Stimulated activated CD8-positive, alpha-beta memory T cell treated with anti-CD3 and anti-CD28 coated beads, Interleukin-12 subunit alpha, Interleukin-12 subunit beta, amount 100 ng/mL, for 1 hour (primary cell): ENCODE results near the gene USE1.

Experiments
- DNase-seq: peaks from one replicate; pipeline ENCODE4 v3.0.0-alpha.2; 2020; ENCODE audit warnings: low read depth

USE1 gene

GRCh38 chr19:17259118-17259780 is 44.1 kb downstream of the USE1 start:
- DNase-seq = no peak

- DNase-seq = no peak
Measured at GRCh38 chr19:17259934-17260333, 44.8 kb downstream of the USE1 start.

- peak; percentile 85 for DNase-seq
Measured at GRCh38 chr19:17260842-17261325, 45.7 kb downstream of the USE1 start.

GRCh38 chr19:17262557-17262956 is 47.4 kb downstream of the USE1 start:
- no peak for DNase-seq

- DNase-seq = no peak
Measured at GRCh38 chr19:17263712-17264640, 48.8 kb downstream of the USE1 start.

- no peak for DNase-seq
Measured at GRCh38 chr19:17264641-17264979, 49.5 kb downstream of the USE1 start, which contains the start of gene USHBP1. TSS of gene USHBP1 (minus strand) at chr19:17264745. CDS start at chr19:17264299, 446 bp downstream.

GRCh38 chr19:17266026-17266425 is 50.9 kb downstream of the USE1 start:
- no peak for DNase-seq

- no peak for DNase-seq
Measured at GRCh38 chr19:17266589-17266974, 51.4 kb downstream of the USE1 start.

GRCh38 chr19:17266975-17267788 is 52.0 kb downstream of the USE1 start, which contains the start of gene BABAM1:
TSS of gene BABAM1 (plus strand) at chr19:17267443. CDS start at chr19:17268807, 1,364 bp downstream.
- peak; percentile 86 for DNase-seq

- no peak for DNase-seq
Measured at GRCh38 chr19:17268754-17269153, 53.6 kb downstream of the USE1 start.
